PC-9 (cell line): ENCODE results near the gene SOX10. TPM values are rescaled to one million over a fixed set of nuclear protein-coding genes. Genes with fewer than 3 reads are reported as not detected.

Source experiments
- BruUV-seq: library from RNA; stranded (reverse); fragments of 400-500 nt; replicated peaks from 2 replicates; lab custom pipeline; 2021; lab: Mats Ljungman, UMichigan
- CTCF ChIA-PET: fragments of 300-600 bp; sonication (Branson Sonifier 250); formaldehyde crosslinking; loops from one replicate; lab custom pipeline; 2022; ENCODE audit warnings: antibody characterized with exemption; lab: Charles Lee
- POLR2A ChIA-PET: fragments of 300-600 bp; sonication (Branson Sonifier 250); formaldehyde crosslinking; loops from one replicate; lab custom pipeline; 2022; ENCODE audit warnings: antibody characterized with exemption; ENCODE audit not compliant: unreplicated experiment; lab: Charles Lee
- DNase-seq, 2 experiments: peaks; one replicate each; pipeline versions ENCODE4 v3.0.0 to v3.0.0-alpha.2; 2015 to 2022; ENCODE audit warnings: mixed read lengths in 1 of 2
- H2AFZ ChIP-seq: fragments of 200-600 bp; sonication (generic); 2 replicates; pipeline ENCODE4 v1.8.1; 2017; ENCODE audit warnings: antibody characterized with exemption
- H3F3A ChIP-seq: fragments of 200-600 bp; sonication (generic); 2 replicates; pipeline ENCODE4 v1.8.1; 2017; ENCODE audit warnings: antibody characterized with exemption, mild to moderate bottlenecking, low read depth; ENCODE audit not compliant: insufficient read depth
- H3K27ac ChIP-seq: fragments of 200-600 bp; sonication (generic); 2 replicates; pipeline ENCODE4 v1.6.1; 2016; ENCODE audit warnings: mixed run types
- H3K27me3 ChIP-seq: fragments of 200-600 bp; sonication (generic); 2 replicates; pipeline ENCODE4 v1.6.1; 2016; ENCODE audit warnings: low read depth, mixed run types; ENCODE audit not compliant: insufficient read depth
- H3K36me3 ChIP-seq: fragments of 200-600 bp; sonication (generic); 2 replicates; pipeline ENCODE4 v1.6.1; 2016; ENCODE audit warnings: low read depth, mixed run types
- H3K4me1 ChIP-seq: fragments of 200-600 bp; sonication (generic); replicated peaks from 2 replicates; pipeline ENCODE4 v1.6.1; 2016; ENCODE audit warnings: mixed run types; ENCODE audit not compliant: insufficient read depth
- H3K4me2 ChIP-seq: fragments of 200-600 bp; sonication (generic); 2 replicates; pipeline ENCODE4 v1.6.1; 2017; ENCODE audit warnings: mixed run types
- H3K4me3 ChIP-seq: fragments of 200-600 bp; sonication (generic); 2 replicates; pipeline ENCODE4 v1.6.1; 2016; ENCODE audit warnings: mixed run types
- H3K79me2 ChIP-seq: fragments of 200-600 bp; sonication (generic); 2 replicates; pipeline ENCODE4 v1.6.1; 2017; ENCODE audit warnings: low read depth, mixed run types
- H3K9me2 ChIP-seq: fragments of 200-600 bp; sonication (generic); 2 replicates; pipeline ENCODE4 v1.8.1; 2017; ENCODE audit warnings: mild to moderate bottlenecking; ENCODE audit not compliant: insufficient read depth
- H3K9me3 ChIP-seq: fragments of 200-600 bp; sonication (generic); 2 replicates; pipeline ENCODE4 v1.8.1; 2016; ENCODE audit warnings: low read depth; ENCODE audit not compliant: insufficient read depth
- H4K20me1 ChIP-seq: fragments of 200-600 bp; sonication (generic); 2 replicates; pipeline ENCODE4 v1.8.1; 2017; ENCODE audit not compliant: insufficient read depth
- EZH2 ChIP-seq: fragments of 200-600 bp; sonication (generic); IDR thresholded peaks from 2 replicates; pipeline ENCODE4 v1.8.0; 2017; ENCODE audit warnings: antibody characterized with exemption, low read depth
- intact Hi-C: fragments of 100-400 bp; cut with micrococcal nuclease; formaldehyde crosslinking; loops from one replicate; pipeline ENCODE4 v1.10.0; 2022; ENCODE audit not compliant: unreplicated experiment
- total RNA-seq: library from RNA; stranded (reverse); gene quantifications from 2 replicates; pipeline ENCODE4 v1.2.3, GENCODE V29; 2021
- TF ChIP-seq, protein P1 (sequence below): fragments of 200-600 bp; sonication (generic); conservative IDR thresholded peaks from 2 replicates; pipeline ENCODE4 v1.6.1; 2017; ENCODE audit warnings: mixed run types, antibody characterized with exemption, mild to moderate bottlenecking, moderate library complexity

The SOX10 gene
- total RNA-seq, 1 experiment from 2014 or later, result not detected

DNA sequence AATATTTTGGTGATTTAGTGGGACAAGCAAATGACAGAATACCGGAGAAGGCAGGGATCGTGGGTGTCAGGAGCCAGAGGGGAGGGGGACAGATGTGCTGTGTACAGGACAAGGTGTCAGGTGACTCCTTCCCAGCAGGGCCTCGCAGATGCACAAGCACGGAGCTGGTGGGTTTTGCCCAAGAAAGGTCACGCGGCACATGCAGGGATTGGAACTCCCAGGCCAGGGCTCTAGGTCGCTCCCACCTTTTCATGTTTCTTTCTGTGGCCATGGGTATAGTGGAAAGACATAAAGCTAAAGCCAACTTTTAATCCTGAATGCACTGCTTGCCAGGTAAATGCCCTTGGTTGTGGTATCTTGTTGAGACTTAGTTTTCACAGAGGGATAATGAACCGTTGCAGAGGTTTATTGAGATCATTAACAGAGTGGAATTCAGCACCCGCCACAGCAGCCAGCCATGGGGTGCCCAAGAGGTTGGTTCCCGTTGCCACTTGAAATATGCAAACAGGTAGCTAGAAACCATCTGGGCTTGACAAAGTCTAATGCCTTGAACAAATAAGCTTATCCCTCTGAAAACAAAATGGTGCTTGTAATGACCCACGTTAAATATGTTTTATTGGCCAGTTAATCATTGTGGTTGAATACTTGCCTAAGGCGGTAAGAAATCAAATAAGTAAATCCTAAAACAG lies 41.1 kb downstream of the SOX10 start:
- Histone ChIP-seq H3K4me2 (no peak overlapping the region), H3K9me3 (no peaks in the 10 kb centered on the region), H2AFZ (no peak overlapping the region), H4K20me1 (0 out of 2 replicates have a peak, but pooled peaks cover 3% of the 10 kb centered on the region), H3K79me2 (no peaks in the 10 kb centered on the region), H3K27ac (no peak overlapping the region), H3K4me1 (no peaks in the 10 kb centered on the region), H3K4me3 (no peak overlapping the region), H3F3A (peaks cover 58% of the 10 kb centered on the region), H3K9me2 (no peaks in the 10 kb centered on the region), H3K27me3 (no peaks in the 10 kb centered on the region), H3K36me3 (peaks cover 10% of the 10 kb centered on the region)
- no TSS peak for BruUV-seq
- ChIA-PET CTCF (no interaction called here), POLR2A (interaction anchor here (0.7 kb wide), 1 partner anchor 38 kb away, joined by 4 read pairs; no protein-coding TSS in a partner anchor)
- intact Hi-C loops, result no loop called here
- peak in 1 of 2 experiments; percentile 54 for DNase-seq
- TF ChIP-seq, protein P1, sequence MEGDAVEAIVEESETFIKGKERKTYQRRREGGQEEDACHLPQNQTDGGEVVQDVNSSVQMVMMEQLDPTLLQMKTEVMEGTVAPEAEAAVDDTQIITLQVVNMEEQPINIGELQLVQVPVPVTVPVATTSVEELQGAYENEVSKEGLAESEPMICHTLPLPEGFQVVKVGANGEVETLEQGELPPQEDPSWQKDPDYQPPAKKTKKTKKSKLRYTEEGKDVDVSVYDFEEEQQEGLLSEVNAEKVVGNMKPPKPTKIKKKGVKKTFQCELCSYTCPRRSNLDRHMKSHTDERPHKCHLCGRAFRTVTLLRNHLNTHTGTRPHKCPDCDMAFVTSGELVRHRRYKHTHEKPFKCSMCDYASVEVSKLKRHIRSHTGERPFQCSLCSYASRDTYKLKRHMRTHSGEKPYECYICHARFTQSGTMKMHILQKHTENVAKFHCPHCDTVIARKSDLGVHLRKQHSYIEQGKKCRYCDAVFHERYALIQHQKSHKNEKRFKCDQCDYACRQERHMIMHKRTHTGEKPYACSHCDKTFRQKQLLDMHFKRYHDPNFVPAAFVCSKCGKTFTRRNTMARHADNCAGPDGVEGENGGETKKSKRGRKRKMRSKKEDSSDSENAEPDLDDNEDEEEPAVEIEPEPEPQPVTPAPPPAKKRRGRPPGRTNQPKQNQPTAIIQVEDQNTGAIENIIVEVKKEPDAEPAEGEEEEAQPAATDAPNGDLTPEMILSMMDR, result no peak

DNA sequence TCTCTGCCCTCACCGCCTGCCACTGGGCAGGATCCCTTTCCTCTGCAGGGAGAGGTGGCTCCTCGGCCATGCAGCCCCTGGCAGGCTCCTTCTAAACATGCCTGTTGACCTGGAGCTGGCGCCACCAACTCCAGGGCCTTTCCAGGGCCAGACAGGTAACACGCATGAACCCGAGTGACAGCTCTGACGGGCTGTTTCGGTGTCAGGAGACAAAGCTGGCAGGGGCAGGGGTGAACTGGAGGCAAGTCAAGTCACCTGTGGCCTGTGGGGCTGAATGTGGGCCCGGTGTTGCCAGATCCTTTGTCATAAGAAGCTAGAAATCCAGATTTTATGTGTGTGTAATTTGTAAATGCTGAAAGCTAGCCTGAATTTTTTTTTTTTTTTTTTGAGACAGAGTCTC lies 42.2 kb downstream of the SOX10 start:
- CTCF ChIA-PET, result interaction anchor here (0.5 kb wide), 1 partner anchor 18 kb away, joined by 13 read pairs; no protein-coding TSS in a partner anchor
- BruUV-seq, result no TSS peak
- peaks cover 51% of the 10 kb centered on the region for H3F3A ChIP-seq
- no peak overlapping the region for H3K27ac ChIP-seq
- H3K4me2 ChIP-seq, result no peak overlapping the region
- no peaks in the 10 kb centered on the region for H3K4me1 ChIP-seq
- H3K79me2 ChIP-seq, result no peaks in the 10 kb centered on the region
- H2AFZ ChIP-seq, result no peak overlapping the region
- 0 out of 2 replicates have a peak, but pooled peaks cover 3% of the 10 kb centered on the region for H4K20me1 ChIP-seq
- intact Hi-C loops, result no loop called here
- no peaks in the 10 kb centered on the region for H3K27me3 ChIP-seq
- H3K9me3 ChIP-seq, result no peaks in the 10 kb centered on the region
- POLR2A ChIA-PET, result no interaction called here
- peaks cover 10% of the 10 kb centered on the region for H3K36me3 ChIP-seq
- H3K4me3 ChIP-seq, result no peak overlapping the region
- TF ChIP-seq, protein P1, result no peak
- TF ChIP-seq EZH2, result no peak
- no peak for DNase-seq
- H3K9me2 ChIP-seq, result no peaks in the 10 kb centered on the region

DNA sequence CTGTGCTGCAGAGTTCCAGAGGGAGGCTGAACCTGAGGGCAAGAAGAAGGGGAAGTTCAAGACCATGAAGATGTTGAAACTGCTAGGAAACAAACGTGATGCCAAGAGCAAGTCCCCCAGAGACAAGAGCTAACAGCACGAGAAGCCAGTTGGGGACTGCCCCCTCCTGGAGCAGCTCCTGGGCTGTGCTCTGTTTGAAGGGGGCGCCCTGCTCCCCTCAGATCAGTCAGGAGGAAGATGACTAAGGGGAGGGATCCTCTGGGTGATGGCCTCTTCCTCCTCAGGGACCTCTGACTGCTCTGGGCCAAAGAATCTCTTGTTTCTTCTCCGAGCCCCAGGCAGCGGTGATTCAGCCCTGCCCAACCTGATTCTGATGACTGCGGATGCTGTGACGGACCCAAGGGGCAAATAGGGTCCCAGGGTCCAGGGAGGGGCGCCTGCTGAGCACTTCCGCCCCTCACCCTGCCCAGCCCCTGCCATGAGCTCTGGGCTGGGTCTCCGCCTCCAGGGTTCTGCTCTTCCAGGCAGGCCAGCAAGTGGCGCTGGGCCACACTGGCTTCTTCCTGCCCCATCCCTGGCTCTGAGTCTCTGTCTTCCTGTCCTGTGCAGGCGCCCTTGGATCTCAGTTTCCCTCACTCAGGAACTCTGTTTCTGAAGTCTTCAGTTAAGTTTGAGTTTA lies 43.5 kb downstream of the SOX10 start:
- Histone ChIP-seq H4K20me1 (0 out of 2 replicates have a peak, but pooled peaks cover 9% of the 10 kb centered on the region), H3K4me3 (no peak overlapping the region), H3F3A (peaks cover 50% of the 10 kb centered on the region), H3K79me2 (no peaks in the 10 kb centered on the region), H3K9me2 (no peaks in the 10 kb centered on the region), H3K9me3 (no peaks in the 10 kb centered on the region), H3K4me2 (no peak overlapping the region), H2AFZ (no peak overlapping the region), H3K36me3 (peaks cover 17% of the 10 kb centered on the region), H3K4me1 (no peaks in the 10 kb centered on the region), H3K27ac (no peak overlapping the region), H3K27me3 (no peaks in the 10 kb centered on the region)
- ChIA-PET CTCF (no interaction called here), POLR2A (interaction anchor here (0.6 kb wide), 1 partner anchor 11 kb away, joined by 5 read pairs; no protein-coding TSS in a partner anchor)
- no TSS peak for BruUV-seq
- DNase-seq, result no peak
- TF ChIP-seq, protein P1, result no peak
- TF ChIP-seq EZH2, result no peak
- intact Hi-C loops, result no loop called here
